ENCODE measurements around the gene ITGB5.

GRCh38 chr3:124843506-124844177 lies 43.5 kb downstream of the ITGB5 start:
- TF ChIP-seq CTCF (IDR thresholded peaks at IDR 0.05) (no peak), EZH2 (IDR thresholded peaks at IDR 0.05; ENCODE audit: borderline replicate concordance, insufficient read depth, low read depth, low read length, poor library complexity, severe bottlenecking) (no peak)
